Liver (tissue), 2 donors: ENCODE results near the gene ERV3-1.
"Not testable (repeated sequence)": the region's sequence is repeated elsewhere in the genome, so short reads cannot be mapped to it uniquely, and the experiment has no call there.

Experiments used
- TF ChIP-seq, protein P1 (sequence below): fragments of 150-350 bp; IDR thresholded peaks from 2 replicates; pipeline ENCODE4 v1.5.1; 2017; ENCODE audit warnings: improper control_type of control experiment, low read depth, low read length; ENCODE audit not compliant: missing input control
- TF ChIP-seq, protein P2 (sequence below): IDR thresholded peaks from 2 replicates; pipeline ENCODE4 v1.6.1; 2016; ENCODE audit warnings: antibody characterized with exemption, mild to moderate bottlenecking
- donor health status: healthy.

GRCh38 chr7:65051139-65051538 is 44.7 kb upstream of the ERV3-1 start:
- TF ChIP-seq, protein P1, sequence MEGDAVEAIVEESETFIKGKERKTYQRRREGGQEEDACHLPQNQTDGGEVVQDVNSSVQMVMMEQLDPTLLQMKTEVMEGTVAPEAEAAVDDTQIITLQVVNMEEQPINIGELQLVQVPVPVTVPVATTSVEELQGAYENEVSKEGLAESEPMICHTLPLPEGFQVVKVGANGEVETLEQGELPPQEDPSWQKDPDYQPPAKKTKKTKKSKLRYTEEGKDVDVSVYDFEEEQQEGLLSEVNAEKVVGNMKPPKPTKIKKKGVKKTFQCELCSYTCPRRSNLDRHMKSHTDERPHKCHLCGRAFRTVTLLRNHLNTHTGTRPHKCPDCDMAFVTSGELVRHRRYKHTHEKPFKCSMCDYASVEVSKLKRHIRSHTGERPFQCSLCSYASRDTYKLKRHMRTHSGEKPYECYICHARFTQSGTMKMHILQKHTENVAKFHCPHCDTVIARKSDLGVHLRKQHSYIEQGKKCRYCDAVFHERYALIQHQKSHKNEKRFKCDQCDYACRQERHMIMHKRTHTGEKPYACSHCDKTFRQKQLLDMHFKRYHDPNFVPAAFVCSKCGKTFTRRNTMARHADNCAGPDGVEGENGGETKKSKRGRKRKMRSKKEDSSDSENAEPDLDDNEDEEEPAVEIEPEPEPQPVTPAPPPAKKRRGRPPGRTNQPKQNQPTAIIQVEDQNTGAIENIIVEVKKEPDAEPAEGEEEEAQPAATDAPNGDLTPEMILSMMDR: not testable (repeated sequence)
- TF ChIP-seq, protein P2, sequence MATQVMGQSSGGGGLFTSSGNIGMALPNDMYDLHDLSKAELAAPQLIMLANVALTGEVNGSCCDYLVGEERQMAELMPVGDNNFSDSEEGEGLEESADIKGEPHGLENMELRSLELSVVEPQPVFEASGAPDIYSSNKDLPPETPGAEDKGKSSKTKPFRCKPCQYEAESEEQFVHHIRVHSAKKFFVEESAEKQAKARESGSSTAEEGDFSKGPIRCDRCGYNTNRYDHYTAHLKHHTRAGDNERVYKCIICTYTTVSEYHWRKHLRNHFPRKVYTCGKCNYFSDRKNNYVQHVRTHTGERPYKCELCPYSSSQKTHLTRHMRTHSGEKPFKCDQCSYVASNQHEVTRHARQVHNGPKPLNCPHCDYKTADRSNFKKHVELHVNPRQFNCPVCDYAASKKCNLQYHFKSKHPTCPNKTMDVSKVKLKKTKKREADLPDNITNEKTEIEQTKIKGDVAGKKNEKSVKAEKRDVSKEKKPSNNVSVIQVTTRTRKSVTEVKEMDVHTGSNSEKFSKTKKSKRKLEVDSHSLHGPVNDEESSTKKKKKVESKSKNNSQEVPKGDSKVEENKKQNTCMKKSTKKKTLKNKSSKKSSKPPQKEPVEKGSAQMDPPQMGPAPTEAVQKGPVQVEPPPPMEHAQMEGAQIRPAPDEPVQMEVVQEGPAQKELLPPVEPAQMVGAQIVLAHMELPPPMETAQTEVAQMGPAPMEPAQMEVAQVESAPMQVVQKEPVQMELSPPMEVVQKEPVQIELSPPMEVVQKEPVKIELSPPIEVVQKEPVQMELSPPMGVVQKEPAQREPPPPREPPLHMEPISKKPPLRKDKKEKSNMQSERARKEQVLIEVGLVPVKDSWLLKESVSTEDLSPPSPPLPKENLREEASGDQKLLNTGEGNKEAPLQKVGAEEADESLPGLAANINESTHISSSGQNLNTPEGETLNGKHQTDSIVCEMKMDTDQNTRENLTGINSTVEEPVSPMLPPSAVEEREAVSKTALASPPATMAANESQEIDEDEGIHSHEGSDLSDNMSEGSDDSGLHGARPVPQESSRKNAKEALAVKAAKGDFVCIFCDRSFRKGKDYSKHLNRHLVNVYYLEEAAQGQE: not testable (repeated sequence)
